IPS-15b (cell line): ENCODE results near the gene TIMP3.

ENCODE experiments used
- H3K27me3 ChIP-seq: one replicate; pipeline ENCODE4 v1.6.1; 2013; ENCODE audit warnings: low read length; ENCODE audit not compliant: control insufficient read depth, insufficient read depth
- H3K36me3 ChIP-seq: one replicate; pipeline ENCODE4 v1.6.1; 2013; ENCODE audit warnings: low read length; ENCODE audit not compliant: control insufficient read depth, insufficient read depth
- H3K4me1 ChIP-seq: one replicate; pipeline ENCODE4 v1.6.1; 2013; ENCODE audit warnings: mild to moderate bottlenecking, low read length; ENCODE audit not compliant: control insufficient read depth, insufficient read depth
- H3K4me3 ChIP-seq: one replicate; pipeline ENCODE4 v1.5.1; 2013; ENCODE audit warnings: low read depth, low read length
- H3K9ac ChIP-seq: one replicate; pipeline ENCODE4 v1.6.1; 2013; ENCODE audit warnings: low read depth, mild to moderate bottlenecking, low read length
- H3K9me3 ChIP-seq: one replicate; pipeline ENCODE4 v1.6.1; 2013; ENCODE audit warnings: mild to moderate bottlenecking, low read length; ENCODE audit not compliant: control insufficient read depth, insufficient read depth

Gene TIMP3

GRCh38 chr22:32811788-32812545 is 10.5 kb downstream of the TIMP3 start:
- Histone ChIP-seq H3K4me3 (no peak overlapping the region), H3K9ac (no peak overlapping the region), H3K27me3 (no peaks in the 10 kb centered on the region), H3K4me1 (peaks cover 5% of the 10 kb centered on the region), H3K36me3 (no peaks in the 10 kb centered on the region), H3K9me3 (no peaks in the 10 kb centered on the region)

- Histone ChIP-seq H3K4me1 (peaks cover 5% of the 10 kb centered on the region), H3K4me3 (no peak overlapping the region), H3K36me3 (no peaks in the 10 kb centered on the region)
These were observed 12.9 kb downstream of the TIMP3 start for GRCh38 chr22:32814285-32814860.

GRCh38 chr22:32815059-32815458 is 13.6 kb downstream of the TIMP3 start:
- Histone ChIP-seq H3K36me3 (no peaks in the 10 kb centered on the region), H3K9ac (no peak overlapping the region), H3K27me3 (no peaks in the 10 kb centered on the region), H3K4me3 (no peak overlapping the region), H3K9me3 (no peaks in the 10 kb centered on the region), H3K4me1 (peaks cover 5% of the 10 kb centered on the region)

More at GRCh38 chr22:32814285-32814860, 12.9 kb downstream of the TIMP3 start:
- H3K9ac ChIP-seq: no peak overlapping the region
- no peaks in the 10 kb centered on the region for H3K9me3 ChIP-seq
- H3K27me3 ChIP-seq: no peaks in the 10 kb centered on the region

GRCh38 chr22:32815943-32816342 is 14.4 kb downstream of the TIMP3 start:
- no peak overlapping the region for H3K9ac ChIP-seq
- no peaks in the 10 kb centered on the region for H3K4me1 ChIP-seq
- no peak overlapping the region for H3K4me3 ChIP-seq
- no peaks in the 10 kb centered on the region for H3K36me3 ChIP-seq
- no peaks in the 10 kb centered on the region for H3K27me3 ChIP-seq
- H3K9me3 ChIP-seq: no peaks in the 10 kb centered on the region

GRCh38 chr22:32817137-32817730 is 15.7 kb downstream of the TIMP3 start:
- H3K4me1 ChIP-seq: no peaks in the 10 kb centered on the region
- H3K36me3 ChIP-seq: peaks cover 4% of the 10 kb centered on the region
- H3K9ac ChIP-seq: no peak overlapping the region
- H3K4me3 ChIP-seq: no peak overlapping the region
- H3K27me3 ChIP-seq: no peaks in the 10 kb centered on the region
- H3K9me3 ChIP-seq: no peaks in the 10 kb centered on the region

- no peaks in the 10 kb centered on the region for H3K9me3 ChIP-seq
- peaks cover 4% of the 10 kb centered on the region for H3K36me3 ChIP-seq
- no peak overlapping the region for H3K9ac ChIP-seq
- no peak overlapping the region for H3K4me3 ChIP-seq
- no peaks in the 10 kb centered on the region for H3K27me3 ChIP-seq
- no peaks in the 10 kb centered on the region for H3K4me1 ChIP-seq
These were observed 17.1 kb downstream of the TIMP3 start for GRCh38 chr22:32818446-32819115.

- no peaks in the 10 kb centered on the region for H3K4me1 ChIP-seq
- peaks cover 4% of the 10 kb centered on the region for H3K36me3 ChIP-seq
- H3K27me3 ChIP-seq: no peaks in the 10 kb centered on the region
- H3K4me3 ChIP-seq: no peak overlapping the region
- no peak overlapping the region for H3K9ac ChIP-seq
- no peaks in the 10 kb centered on the region for H3K9me3 ChIP-seq
These were observed 17.6 kb downstream of the TIMP3 start for GRCh38 chr22:32819120-32819519.

GRCh38 chr22:32820131-32821119 is 18.9 kb downstream of the TIMP3 start:
- peaks cover 4% of the 10 kb centered on the region for H3K36me3 ChIP-seq

GRCh38 chr22:32822179-32822877 is 20.8 kb downstream of the TIMP3 start:
- H3K4me3 ChIP-seq: no peak overlapping the region
- H3K9me3 ChIP-seq: no peaks in the 10 kb centered on the region
- no peak overlapping the region for H3K9ac ChIP-seq
- H3K27me3 ChIP-seq: no peaks in the 10 kb centered on the region
- peaks cover 4% of the 10 kb centered on the region for H3K36me3 ChIP-seq
- no peaks in the 10 kb centered on the region for H3K4me1 ChIP-seq

More at GRCh38 chr22:32820131-32821119, 18.9 kb downstream of the TIMP3 start:
- H3K9me3 ChIP-seq: no peaks in the 10 kb centered on the region
- no peaks in the 10 kb centered on the region for H3K4me1 ChIP-seq
- no peaks in the 10 kb centered on the region for H3K27me3 ChIP-seq
- H3K4me3 ChIP-seq: no peak overlapping the region
- no peak overlapping the region for H3K9ac ChIP-seq

- H3K36me3 ChIP-seq: peaks cover 4% of the 10 kb centered on the region
- no peak overlapping the region for H3K4me3 ChIP-seq
These were observed 21.7 kb downstream of the TIMP3 start for GRCh38 chr22:32823024-32823730.

More at GRCh38 chr22:32823024-32823730, 21.7 kb downstream of the TIMP3 start:
- H3K9me3 ChIP-seq: no peaks in the 10 kb centered on the region
- no peak overlapping the region for H3K9ac ChIP-seq
- no peaks in the 10 kb centered on the region for H3K4me1 ChIP-seq
- no peaks in the 10 kb centered on the region for H3K27me3 ChIP-seq
